ENCODE results near the gene PIGU. TPM values are rescaled to one million over a fixed set of nuclear protein-coding genes. Genes with fewer than 3 reads are reported as not detected.

Gene PIGU
- total and polyA plus RNA-seq, 7 donors = 6.6 to 26.8 (median 11.1) TPM

DNA sequence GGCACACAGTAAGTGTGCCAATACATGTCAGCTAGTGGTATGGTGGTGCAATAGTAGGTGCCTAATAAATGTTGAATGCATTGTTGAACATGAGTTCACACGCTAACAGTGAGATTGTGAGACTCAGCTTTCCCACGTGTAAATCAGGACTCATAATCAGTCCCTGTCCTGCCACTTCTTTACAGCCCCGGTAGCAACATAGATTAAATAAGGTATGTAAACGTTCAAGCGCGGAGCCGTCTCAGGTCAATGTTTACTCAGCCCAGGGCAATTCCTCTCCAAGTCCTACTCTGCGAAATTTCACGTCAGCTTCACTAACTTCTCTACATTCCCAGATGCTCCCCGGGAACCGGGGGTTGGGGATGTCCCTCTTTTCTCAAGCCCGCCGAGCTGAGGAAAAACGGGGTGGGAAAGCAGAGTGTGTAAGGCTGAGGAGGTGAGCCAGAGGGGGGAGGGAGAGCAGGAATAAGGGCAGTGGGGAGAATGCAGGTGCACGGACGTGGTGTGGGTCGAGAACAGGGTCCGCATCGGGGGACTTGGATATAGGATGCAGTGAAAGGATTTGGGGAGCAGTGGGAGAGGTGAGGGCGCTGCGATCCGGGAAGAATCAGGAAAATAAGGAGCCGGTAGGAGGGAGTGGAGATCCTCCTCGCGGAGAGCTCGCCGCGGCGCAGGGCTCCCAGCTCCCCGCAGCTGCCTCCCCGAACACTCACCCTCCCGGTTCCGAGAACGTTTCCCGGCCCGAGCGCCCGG, 26.7 kb upstream of the PIGU start:
- peak; percentile 60 to 69 for TF ChIP-seq POLR2A (IDR thresholded peaks at IDR 0.05)
- TF ChIP-seq, protein P1, sequence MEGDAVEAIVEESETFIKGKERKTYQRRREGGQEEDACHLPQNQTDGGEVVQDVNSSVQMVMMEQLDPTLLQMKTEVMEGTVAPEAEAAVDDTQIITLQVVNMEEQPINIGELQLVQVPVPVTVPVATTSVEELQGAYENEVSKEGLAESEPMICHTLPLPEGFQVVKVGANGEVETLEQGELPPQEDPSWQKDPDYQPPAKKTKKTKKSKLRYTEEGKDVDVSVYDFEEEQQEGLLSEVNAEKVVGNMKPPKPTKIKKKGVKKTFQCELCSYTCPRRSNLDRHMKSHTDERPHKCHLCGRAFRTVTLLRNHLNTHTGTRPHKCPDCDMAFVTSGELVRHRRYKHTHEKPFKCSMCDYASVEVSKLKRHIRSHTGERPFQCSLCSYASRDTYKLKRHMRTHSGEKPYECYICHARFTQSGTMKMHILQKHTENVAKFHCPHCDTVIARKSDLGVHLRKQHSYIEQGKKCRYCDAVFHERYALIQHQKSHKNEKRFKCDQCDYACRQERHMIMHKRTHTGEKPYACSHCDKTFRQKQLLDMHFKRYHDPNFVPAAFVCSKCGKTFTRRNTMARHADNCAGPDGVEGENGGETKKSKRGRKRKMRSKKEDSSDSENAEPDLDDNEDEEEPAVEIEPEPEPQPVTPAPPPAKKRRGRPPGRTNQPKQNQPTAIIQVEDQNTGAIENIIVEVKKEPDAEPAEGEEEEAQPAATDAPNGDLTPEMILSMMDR (IDR thresholded peaks at IDR 0.05) = no peak
- no peak for TF ChIP-seq EP300 (IDR thresholded peaks at IDR 0.05)
- TF ChIP-seq POLR2AphosphoS5 (IDR thresholded peaks at IDR 0.05) = peak in 1 of 4 donors; percentile 92
- Histone ChIP-seq H3K4me3 (peak overlapping the region; percentile 51 to 94 (median 90)), H3K36me3 (no peaks in the 10 kb centered on the region), H3K27me3 (no peaks in the 10 kb centered on the region), H3K9me3 (no peaks in the 10 kb centered on the region), H3K4me1 (peaks cover 0 to 26% (median 20%) of the 10 kb centered on the region in 4 donors), H3K27ac (peak overlapping the region; percentile 99 to 100 (median 100))
- peak; percentile 77 for DNase-seq
- intact Hi-C loops (cut with DNase I) = loop anchor here (1.0 kb wide), 2 partner anchors 26 to 144 kb away; partner anchors contain the start of gene PIGU
- 0 to 1% methylated on average over 38 of the region's 38 CpGs for WGBS, 2 donors

DNA sequence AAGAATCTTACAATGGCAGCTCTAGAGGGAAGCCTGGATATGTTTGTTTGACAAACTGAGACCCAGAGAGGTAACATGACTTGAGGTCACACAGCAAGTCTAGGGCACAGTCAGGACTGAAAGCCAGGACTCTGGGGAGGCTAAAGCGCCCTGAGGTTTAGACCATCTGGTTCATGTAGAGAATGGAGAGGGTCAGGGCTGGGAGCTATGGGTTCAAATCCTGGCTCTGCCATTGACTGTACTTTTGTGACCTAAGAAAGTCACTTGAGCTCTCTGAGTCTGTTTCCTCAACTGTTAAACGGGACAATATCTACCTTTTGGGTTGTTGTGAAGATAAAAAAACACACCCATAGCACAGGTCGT, 26.1 kb upstream of the PIGU start:
- Histone ChIP-seq H3K4me3 (peak overlapping the region in 2 of 4 donors; percentile 88 to 94), H3K27ac (peak overlapping the region; percentile 99 to 100 (median 100)), H3K36me3 (no peaks in the 10 kb centered on the region), H3K27me3 (no peaks in the 10 kb centered on the region), H3K4me1 (peaks cover 0 to 23% (median 19%) of the 10 kb centered on the region in 4 donors), H3K9me3 (no peaks in the 10 kb centered on the region)
- 36 to 38% methylated on average over 3 of the region's 3 CpGs for WGBS, 2 donors
- no peak for DNase-seq
- TF ChIP-seq, protein P1 (IDR thresholded peaks at IDR 0.05) = no peak
- TF ChIP-seq POLR2AphosphoS5 (IDR thresholded peaks at IDR 0.05) = no peak
- intact Hi-C loops (cut with DNase I) = loop anchor here (1.0 kb wide), 1 partner anchor 26 kb away; the partner anchor contains the start of gene PIGU

DNA sequence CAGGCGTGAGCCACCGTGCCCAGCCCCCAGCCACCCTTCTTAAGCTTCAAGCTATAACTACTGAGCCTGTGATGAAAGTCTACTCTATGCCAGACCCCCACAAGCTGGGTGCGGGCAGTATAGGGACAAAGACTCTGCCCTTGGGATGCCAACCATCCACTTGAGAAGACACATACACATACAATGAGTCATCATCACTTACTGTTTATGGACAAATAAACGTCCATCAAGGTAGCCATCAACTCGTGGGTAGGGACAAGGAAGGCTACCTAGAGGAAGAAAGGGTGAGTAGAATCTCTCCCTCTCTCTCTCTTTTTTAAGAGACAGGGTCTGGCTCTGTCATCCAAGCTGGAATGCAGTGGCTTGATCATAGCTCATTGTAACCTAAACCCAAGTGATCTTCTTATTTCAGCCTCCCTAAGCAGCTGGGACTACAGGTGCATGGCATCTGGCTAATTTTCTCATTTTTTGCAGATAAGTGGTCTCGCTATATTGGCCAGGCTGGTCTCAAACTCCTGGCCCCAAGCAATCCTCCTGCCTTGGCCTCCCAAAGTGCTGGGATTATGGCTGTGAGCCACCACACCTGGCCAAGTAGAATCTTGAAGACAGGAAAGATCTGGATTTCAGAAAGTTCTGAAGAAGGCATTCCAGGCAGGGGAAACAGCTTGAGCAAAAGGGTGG, 24.7 kb upstream of the PIGU start:
- WGBS, 2 donors = 65 to 83% methylated on average over 6 of the region's 6 CpGs

DNA sequence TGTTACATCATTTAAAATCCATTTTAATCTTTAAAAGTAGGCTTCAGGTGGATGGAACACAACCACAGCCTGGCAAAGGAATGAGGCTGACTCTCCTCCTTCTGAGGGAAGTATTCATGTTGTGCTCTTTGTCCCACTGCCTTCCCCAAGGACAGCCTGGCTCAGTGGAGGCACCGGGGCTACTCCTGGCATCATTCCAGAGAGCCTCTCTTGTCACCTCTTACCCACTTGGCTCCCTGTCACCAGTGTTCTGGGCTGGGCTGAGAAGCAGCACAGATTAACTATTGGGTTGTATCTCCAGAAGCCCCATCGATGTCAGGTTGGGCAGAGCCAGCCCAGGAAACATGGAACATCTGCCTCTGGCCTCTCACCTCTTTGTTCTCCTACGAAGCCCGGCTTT, 16.5 kb upstream of the PIGU start:
- H3K36me3 ChIP-seq = no peaks in the 10 kb centered on the region
- no peak overlapping the region for H3K4me3 ChIP-seq
- TF ChIP-seq POLR2A (IDR thresholded peaks at IDR 0.05) = no peak
- TF ChIP-seq, protein P1 (IDR thresholded peaks at IDR 0.05) = no peak
- no peak for TF ChIP-seq POLR2AphosphoS5 (IDR thresholded peaks at IDR 0.05)
- no peak for TF ChIP-seq EP300 (IDR thresholded peaks at IDR 0.05)
- DNase-seq = no peak
- 17 to 61% methylated on average over 4 of the region's 4 CpGs for WGBS, 2 donors
- no peaks in the 10 kb centered on the region for H3K27me3 ChIP-seq
- no peaks in the 10 kb centered on the region for H3K9me3 ChIP-seq
- no peak overlapping the region for H3K27ac ChIP-seq
- H3K4me1 ChIP-seq = no peaks in the 10 kb centered on the region
- intact Hi-C loops (cut with DNase I) = no loop called here

More for the DNA sequence above, 24.7 kb upstream of the PIGU start:
- intact Hi-C loops (cut with DNase I) = no loop called here
- Histone ChIP-seq H3K4me1 (peaks cover 0 to 23% (median 19%) of the 10 kb centered on the region in 4 donors), H3K9me3 (no peaks in the 10 kb centered on the region), H3K27me3 (no peaks in the 10 kb centered on the region), H3K4me3 (no peak overlapping the region), H3K27ac (no peak overlapping the region), H3K36me3 (no peaks in the 10 kb centered on the region)
- no peak for DNase-seq
- TF ChIP-seq POLR2AphosphoS5 (IDR thresholded peaks at IDR 0.05) = no peak
- TF ChIP-seq, protein P1 (IDR thresholded peaks at IDR 0.05) = no peak
